ENCODE data around the gene MPPED2.

The MPPED2 gene

GRCh38 chr11:30481796-30482195 is 104.4 kb downstream of the MPPED2 start:
- no peak for DNase-seq

- no peak for DNase-seq
Measured at GRCh38 chr11:30481330-30481729, 104.8 kb downstream of the MPPED2 start.

- no peak for DNase-seq
Measured at GRCh38 chr11:30479899-30480298, 106.3 kb downstream of the MPPED2 start.

- DNase-seq: no peak
Measured at GRCh38 chr11:30478923-30479322, 107.2 kb downstream of the MPPED2 start.

- no peak for DNase-seq
Measured at GRCh38 chr11:30477061-30477460, 109.1 kb downstream of the MPPED2 start.

GRCh38 chr11:30474151-30474954 is 111.8 kb downstream of the MPPED2 start:
- no peak for DNase-seq

- DNase-seq: no peak
Measured at GRCh38 chr11:30471244-30471643, 114.9 kb downstream of the MPPED2 start.

GRCh38 chr11:30468881-30469280 is 117.3 kb downstream of the MPPED2 start:
- DNase-seq: no peak

GRCh38 chr11:30467176-30467575 is 119.0 kb downstream of the MPPED2 start:
- no peak for DNase-seq

GRCh38 chr11:30465623-30466022 is 120.5 kb downstream of the MPPED2 start:
- no peak for DNase-seq

- no peak for DNase-seq
Measured at GRCh38 chr11:30465192-30465591, 121.0 kb downstream of the MPPED2 start.

GRCh38 chr11:30463266-30463665 is 122.9 kb downstream of the MPPED2 start:
- DNase-seq: no peak

- DNase-seq: no peak
Measured at GRCh38 chr11:30462421-30462820, 123.7 kb downstream of the MPPED2 start.

- DNase-seq: no peak
Measured at GRCh38 chr11:30459821-30460220, 126.3 kb downstream of the MPPED2 start.

- no peak for DNase-seq
Measured at GRCh38 chr11:30459306-30459705, 126.8 kb downstream of the MPPED2 start.

- no peak for DNase-seq
Measured at GRCh38 chr11:30458541-30458940, 127.6 kb downstream of the MPPED2 start.

GRCh38 chr11:30457087-30457486 is 129.1 kb downstream of the MPPED2 start:
- DNase-seq: no peak

- no peak for DNase-seq
Measured at GRCh38 chr11:30455025-30455424, 131.1 kb downstream of the MPPED2 start.

- no peak for DNase-seq
Measured at GRCh38 chr11:30454541-30454940, 131.6 kb downstream of the MPPED2 start.

GRCh38 chr11:30454111-30454510 is 132.0 kb downstream of the MPPED2 start:
- no peak for DNase-seq

GRCh38 chr11:30453705-30454104 is 132.4 kb downstream of the MPPED2 start:
- DNase-seq: no peak

- DNase-seq: no peak
Measured at GRCh38 chr11:30452842-30453241, 133.3 kb downstream of the MPPED2 start.

GRCh38 chr11:30452114-30452513 is 134.0 kb downstream of the MPPED2 start:
- DNase-seq: no peak

- no peak for DNase-seq
Measured at GRCh38 chr11:30451626-30452025, 134.5 kb downstream of the MPPED2 start.

GRCh38 chr11:30451167-30451566 is 135.0 kb downstream of the MPPED2 start:
- no peak for DNase-seq
